ENCODE measurements around the gene S100A16.
"Not testable (repeated sequence)": the region's sequence is repeated elsewhere in the genome, so short reads cannot be mapped to it uniquely, and the experiment has no call there.

S100A16 gene

GRCh38 chr1:153585006-153585405 lies 27.9 kb downstream of the S100A16 start:
- no peak for DNase-seq (ENCODE audit: low spot score)

GRCh38 chr1:153583976-153584375 lies 29.0 kb downstream of the S100A16 start:
- DNase-seq (ENCODE audit: low spot score) = no peak

- DNase-seq (ENCODE audit: low spot score) = not testable (repeated sequence)
Observed at GRCh38 chr1:153583514-153583913, 29.4 kb downstream of the S100A16 start.

- DNase-seq (ENCODE audit: low spot score) = not testable (repeated sequence)
Observed at GRCh38 chr1:153582836-153583235, 30.1 kb downstream of the S100A16 start.

- no peak for DNase-seq (ENCODE audit: low spot score)
Observed at GRCh38 chr1:153578936-153579335, 34.0 kb downstream of the S100A16 start.

GRCh38 chr1:153578490-153578889 lies 34.4 kb downstream of the S100A16 start:
- no peak for DNase-seq (ENCODE audit: low spot score)

- DNase-seq (ENCODE audit: low spot score) = no peak
Observed at GRCh38 chr1:153577624-153578051, 35.3 kb downstream of the S100A16 start.

- DNase-seq (ENCODE audit: low spot score) = no peak
Observed at GRCh38 chr1:153577138-153577537, 35.8 kb downstream of the S100A16 start.

GRCh38 chr1:153575497-153575896 lies 37.4 kb downstream of the S100A16 start:
- not testable (repeated sequence) for DNase-seq (ENCODE audit: low spot score)

GRCh38 chr1:153575081-153575491 lies 37.9 kb downstream of the S100A16 start:
- DNase-seq (ENCODE audit: low spot score) = not testable (repeated sequence)

GRCh38 chr1:153573351-153573750 lies 39.6 kb downstream of the S100A16 start:
- DNase-seq (ENCODE audit: low spot score) = no peak

- DNase-seq (ENCODE audit: low spot score) = peak; percentile 84
Observed at GRCh38 chr1:153572569-153573015, 40.3 kb downstream of the S100A16 start.

GRCh38 chr1:153571706-153572105 lies 41.2 kb downstream of the S100A16 start:
- DNase-seq (ENCODE audit: low spot score) = no peak

- no peak for DNase-seq (ENCODE audit: low spot score)
Observed at GRCh38 chr1:153570874-153571273, 42.1 kb downstream of the S100A16 start.

GRCh38 chr1:153569465-153569864 lies 43.5 kb downstream of the S100A16 start:
- no peak for DNase-seq (ENCODE audit: low spot score)

- DNase-seq (ENCODE audit: low spot score) = peak; percentile 94
Observed at GRCh38 chr1:153568367-153569099, 44.4 kb downstream of the S100A16 start.

GRCh38 chr1:153567621-153568366 lies 45.1 kb downstream of the S100A16 start:
- no peak for DNase-seq (ENCODE audit: low spot score)

GRCh38 chr1:153566414-153567371 lies 46.2 kb downstream of the S100A16 start:
- DNase-seq (ENCODE audit: low spot score) = peak; percentile 68

- no peak for DNase-seq (ENCODE audit: low spot score)
Observed at GRCh38 chr1:153565529-153566374, 47.2 kb downstream of the S100A16 start, which contains the start of gene S100A2. Gene S100A2, minus strand, starts transcription at chr1:153565844. Its CDS starts 1,967 bp downstream, at chr1:153563877.

- DNase-seq (ENCODE audit: low spot score) = no peak
Observed at GRCh38 chr1:153563991-153564390, 48.9 kb downstream of the S100A16 start.

- DNase-seq (ENCODE audit: low spot score) = no peak
Observed at GRCh38 chr1:153563483-153563901, 49.4 kb downstream of the S100A16 start.
